GM13976 (cell line): Measurements from ENCODE around the gene RAB3C.
"Not testable (repeated sequence)": the region's sequence is repeated elsewhere in the genome, so short reads cannot be mapped to it uniquely, and the experiment has no call there.

Experiments used
- DNase-seq: peaks from one replicate; pipeline ENCODE4 v3.0.0; 2012; ENCODE audit warnings: low spot score
- in situ Hi-C: fragments of 300-500 bp; cut with MboI; formaldehyde crosslinking; loops from one replicate; pipeline ENCODE4 v1.12.0; 2022; ENCODE audit warnings: low sequenced_read_pairs, mixed read lengths, inconsistent platforms; ENCODE audit not compliant: unreplicated experiment
- TF ChIP-seq, protein P1 (sequence below): IDR thresholded peaks from 2 replicates; pipeline ENCODE4 v1.5.1; 2012; ENCODE audit warnings: borderline replicate concordance, mild to moderate bottlenecking; ENCODE audit not compliant: insufficient read depth; ENCODE audit errors: extremely low read depth, missing control alignments, control extremely low read depth

Gene RAB3C

DNA sequence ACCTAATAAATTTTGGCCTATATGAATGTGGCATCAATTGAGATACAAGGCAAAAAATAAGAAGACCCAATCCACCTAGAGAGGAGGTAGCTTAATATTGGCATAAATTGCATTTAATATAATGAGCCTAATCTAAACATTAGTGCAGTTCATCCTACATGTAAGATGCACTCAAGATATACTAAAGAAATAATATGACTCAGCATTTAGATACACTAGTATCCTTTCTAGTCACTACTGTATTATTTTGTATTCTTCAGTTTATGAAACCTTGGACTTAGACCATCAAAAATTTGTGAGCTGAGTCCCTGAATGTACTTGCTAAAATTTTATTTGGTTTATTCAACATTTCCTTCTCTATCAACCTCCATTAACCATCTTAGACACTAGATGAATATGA, 104.7 kb downstream of the RAB3C start:
- in situ Hi-C loops = no loop called here
- TF ChIP-seq, protein P1, sequence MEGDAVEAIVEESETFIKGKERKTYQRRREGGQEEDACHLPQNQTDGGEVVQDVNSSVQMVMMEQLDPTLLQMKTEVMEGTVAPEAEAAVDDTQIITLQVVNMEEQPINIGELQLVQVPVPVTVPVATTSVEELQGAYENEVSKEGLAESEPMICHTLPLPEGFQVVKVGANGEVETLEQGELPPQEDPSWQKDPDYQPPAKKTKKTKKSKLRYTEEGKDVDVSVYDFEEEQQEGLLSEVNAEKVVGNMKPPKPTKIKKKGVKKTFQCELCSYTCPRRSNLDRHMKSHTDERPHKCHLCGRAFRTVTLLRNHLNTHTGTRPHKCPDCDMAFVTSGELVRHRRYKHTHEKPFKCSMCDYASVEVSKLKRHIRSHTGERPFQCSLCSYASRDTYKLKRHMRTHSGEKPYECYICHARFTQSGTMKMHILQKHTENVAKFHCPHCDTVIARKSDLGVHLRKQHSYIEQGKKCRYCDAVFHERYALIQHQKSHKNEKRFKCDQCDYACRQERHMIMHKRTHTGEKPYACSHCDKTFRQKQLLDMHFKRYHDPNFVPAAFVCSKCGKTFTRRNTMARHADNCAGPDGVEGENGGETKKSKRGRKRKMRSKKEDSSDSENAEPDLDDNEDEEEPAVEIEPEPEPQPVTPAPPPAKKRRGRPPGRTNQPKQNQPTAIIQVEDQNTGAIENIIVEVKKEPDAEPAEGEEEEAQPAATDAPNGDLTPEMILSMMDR = no peak
- no peak for DNase-seq

- in situ Hi-C loops, DNase-seq: not testable (repeated sequence)
Observed at GRCh38 chr5:58699088-58699761, 116.3 kb downstream of the RAB3C start.

DNA sequence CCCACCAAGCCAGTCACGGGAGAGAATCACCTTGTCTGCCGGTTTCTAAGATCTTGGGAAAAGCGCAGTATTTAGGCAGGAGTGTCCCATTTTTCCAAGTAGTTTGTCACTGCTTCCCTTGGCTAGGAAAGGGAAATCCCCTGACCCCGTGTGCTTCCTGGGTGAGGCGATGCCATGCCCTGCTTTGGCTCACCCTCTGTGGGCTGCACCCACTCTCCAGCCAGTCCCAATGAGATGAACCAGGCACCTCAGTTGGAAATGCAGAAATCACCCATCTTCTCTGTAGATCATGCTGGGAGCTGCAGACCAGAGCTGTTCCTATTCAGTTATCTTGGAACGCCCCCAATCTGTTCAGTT, 116.9 kb downstream of the RAB3C start:
- TF ChIP-seq, protein P1 = no peak
- no peak for DNase-seq
- in situ Hi-C loops = no loop called here

DNA sequence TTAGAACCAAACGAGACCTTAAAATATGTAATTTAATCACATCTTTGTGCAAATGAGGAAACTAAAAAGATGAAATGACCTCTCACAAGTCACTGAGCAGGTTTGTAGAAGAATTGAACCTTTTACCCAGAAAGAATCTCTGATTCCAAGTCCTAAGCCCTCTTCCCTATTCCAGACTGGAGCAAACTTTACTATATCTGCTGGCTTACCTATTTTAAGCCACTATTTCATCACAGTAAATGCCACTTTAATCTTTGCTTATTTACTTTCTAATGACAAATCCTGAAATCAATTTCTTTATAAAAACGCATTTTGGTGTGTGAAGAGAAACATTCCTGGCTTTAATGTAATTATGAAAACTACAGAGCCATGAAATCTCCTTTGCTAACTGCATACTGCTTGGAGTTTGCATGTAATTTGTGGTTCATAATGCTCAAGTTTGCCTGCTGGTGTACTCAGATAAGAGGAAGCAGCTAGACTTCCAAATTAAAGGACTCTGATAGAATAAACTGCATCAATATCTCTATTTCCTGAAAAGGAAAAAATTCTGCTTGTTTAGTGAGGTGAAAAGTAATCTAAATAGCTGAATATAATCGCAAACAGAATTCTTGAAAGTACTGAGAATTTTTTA, 121.2 kb downstream of the RAB3C start:
- in situ Hi-C loops = no loop called here
- DNase-seq = no peak
- TF ChIP-seq, protein P1 = no peak

GRCh38 chr5:58706736-58707135, 123.9 kb downstream of the RAB3C start:
- DNase-seq = no peak
- in situ Hi-C loops = no loop called here
- TF ChIP-seq, protein P1 = no peak

- no peak for DNase-seq
- in situ Hi-C loops = no loop called here
- TF ChIP-seq, protein P1 = no peak
Observed at GRCh38 chr5:58708456-58708855, 125.6 kb downstream of the RAB3C start.

DNA sequence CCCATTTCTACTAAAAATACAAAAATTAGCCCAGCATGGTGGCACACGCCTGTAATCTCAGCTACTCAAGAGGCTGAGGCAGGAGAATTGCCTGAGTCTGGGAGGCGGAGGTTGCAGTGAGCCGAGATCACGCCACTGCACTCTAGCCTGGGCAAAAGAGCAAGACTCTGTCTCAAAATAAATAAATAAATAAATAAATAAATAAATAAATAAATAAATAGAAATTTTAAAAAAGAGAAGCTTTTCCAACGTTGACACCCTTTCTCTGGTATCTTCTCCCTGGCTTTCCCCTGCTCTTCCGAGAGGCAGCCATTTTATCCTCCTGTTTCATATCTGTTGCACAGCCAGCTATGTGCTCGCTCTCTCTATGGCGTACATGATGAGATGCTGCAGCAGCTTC, 127.5 kb downstream of the RAB3C start:
- in situ Hi-C loops, DNase-seq: not testable (repeated sequence)
